22Rv1 (cell line): ENCODE results near the gene DNPEP.
A peak's percentile ranks its signal among the peaks of the same experiment; 100 is the strongest.

ENCODE experiments used
- H3K27ac ChIP-seq: fragments of 450-650 bp; 2 replicates; pipeline ENCODE4 v1.5.1; 2017
- ZFX ChIP-seq: fragments of 450-650 bp; IDR thresholded peaks from 2 replicates; pipeline ENCODE4 v1.6.1; 2017; ENCODE audit warnings: antibody characterized with exemption, borderline replicate concordance
- TF ChIP-seq, protein P1 (sequence below): fragments of 450-650 bp; IDR thresholded peaks from 2 replicates; pipeline ENCODE4 v1.5.1; 2017; ENCODE audit warnings: mild to moderate bottlenecking

DNPEP gene

DNA sequence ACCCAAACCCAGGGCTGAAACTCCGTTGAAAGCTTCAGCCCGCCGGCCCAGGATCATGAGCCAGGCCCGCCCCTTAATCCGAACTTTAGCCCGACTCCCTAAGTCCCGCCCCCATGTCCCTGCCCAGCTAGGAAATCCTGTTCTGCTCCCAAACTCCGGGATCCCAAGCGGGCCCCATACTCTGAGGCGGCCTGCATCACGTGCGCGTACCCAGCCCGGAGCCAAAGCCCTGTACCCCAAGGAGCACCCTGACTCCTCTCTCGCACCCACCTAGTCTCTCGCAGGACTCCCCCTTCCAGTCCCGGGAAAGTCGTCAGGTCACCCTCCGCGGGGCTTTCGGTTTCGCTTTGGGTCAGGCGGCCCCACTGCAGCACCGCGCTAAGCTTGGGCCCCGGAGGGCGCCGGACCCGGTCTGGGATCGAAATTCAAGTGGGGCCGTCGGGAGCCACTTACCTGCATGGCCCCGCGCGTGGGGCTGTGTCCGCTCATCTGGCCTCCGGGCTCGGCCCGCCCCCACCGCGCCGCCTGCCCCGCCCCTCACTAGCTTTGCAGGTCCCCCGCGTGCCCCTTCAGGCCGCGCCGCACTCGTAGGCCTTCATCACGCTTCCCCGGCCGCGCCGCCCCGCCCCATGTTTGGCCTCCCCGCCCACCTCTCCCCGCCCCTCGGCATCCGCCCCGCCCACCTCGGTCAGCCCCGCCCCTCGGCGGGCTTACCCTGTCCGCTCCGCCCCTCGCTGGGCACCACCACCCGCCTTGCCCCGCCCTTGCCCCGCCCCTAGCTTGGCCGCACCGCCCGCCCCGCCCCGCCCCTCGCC, at the start of gene DNPEP:
Gene DNPEP (minus strand): TSS at position 607 of the 815 bp plus-strand sequence. CDS start 118 bp downstream, at position 489.
- TF ChIP-seq ZFX, result no peak
- TF ChIP-seq, protein P1, sequence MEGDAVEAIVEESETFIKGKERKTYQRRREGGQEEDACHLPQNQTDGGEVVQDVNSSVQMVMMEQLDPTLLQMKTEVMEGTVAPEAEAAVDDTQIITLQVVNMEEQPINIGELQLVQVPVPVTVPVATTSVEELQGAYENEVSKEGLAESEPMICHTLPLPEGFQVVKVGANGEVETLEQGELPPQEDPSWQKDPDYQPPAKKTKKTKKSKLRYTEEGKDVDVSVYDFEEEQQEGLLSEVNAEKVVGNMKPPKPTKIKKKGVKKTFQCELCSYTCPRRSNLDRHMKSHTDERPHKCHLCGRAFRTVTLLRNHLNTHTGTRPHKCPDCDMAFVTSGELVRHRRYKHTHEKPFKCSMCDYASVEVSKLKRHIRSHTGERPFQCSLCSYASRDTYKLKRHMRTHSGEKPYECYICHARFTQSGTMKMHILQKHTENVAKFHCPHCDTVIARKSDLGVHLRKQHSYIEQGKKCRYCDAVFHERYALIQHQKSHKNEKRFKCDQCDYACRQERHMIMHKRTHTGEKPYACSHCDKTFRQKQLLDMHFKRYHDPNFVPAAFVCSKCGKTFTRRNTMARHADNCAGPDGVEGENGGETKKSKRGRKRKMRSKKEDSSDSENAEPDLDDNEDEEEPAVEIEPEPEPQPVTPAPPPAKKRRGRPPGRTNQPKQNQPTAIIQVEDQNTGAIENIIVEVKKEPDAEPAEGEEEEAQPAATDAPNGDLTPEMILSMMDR, result no peak
- peak within 1 kb of the TSS; percentile 77 for H3K27ac ChIP-seq

DNA sequence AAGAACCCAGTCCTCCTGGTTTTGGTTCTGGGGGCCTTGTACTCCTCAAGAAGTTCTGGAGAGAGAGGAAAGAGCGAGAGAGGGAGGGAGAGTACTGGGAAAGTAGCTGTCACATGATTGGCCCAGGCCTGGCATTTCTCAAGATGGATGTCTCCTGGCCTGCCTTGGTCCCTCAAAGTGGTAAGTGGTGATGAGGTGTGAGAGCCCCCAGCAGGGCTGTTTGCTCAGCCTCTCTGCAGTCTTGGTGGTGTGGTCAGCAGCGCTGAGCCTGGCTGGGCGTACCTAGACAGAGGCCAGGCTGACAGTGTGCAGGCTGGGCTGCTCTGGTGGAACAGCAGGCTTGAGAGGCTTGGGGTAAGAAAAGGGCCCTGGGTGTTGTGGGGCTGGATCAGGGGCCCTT, 49.4 kb upstream of the DNPEP start:
- no peak overlapping the region for H3K27ac ChIP-seq
- TF ChIP-seq, protein P1, result no peak

DNA sequence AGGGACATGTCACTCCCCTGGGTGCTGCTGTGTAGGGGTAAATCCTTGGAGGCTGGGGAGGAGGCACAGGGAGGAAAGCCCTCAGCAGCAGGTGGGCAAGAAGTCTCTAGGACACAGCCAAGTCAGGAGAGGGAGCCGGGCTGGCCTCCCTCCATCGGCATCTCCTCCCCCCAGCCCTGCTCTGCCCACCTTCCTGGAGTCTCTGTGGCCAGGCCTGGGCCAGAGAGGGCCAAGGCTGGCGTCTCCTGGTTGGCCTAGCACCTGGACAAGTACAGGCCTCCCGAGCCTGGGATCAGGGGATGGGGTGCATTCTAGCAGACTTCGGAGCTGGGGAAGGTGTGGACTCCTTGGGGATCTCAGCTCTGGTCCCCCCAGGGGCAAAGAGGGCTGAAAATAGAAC, 48.8 kb upstream of the DNPEP start:
- TF ChIP-seq, protein P1, result no peak
- TF ChIP-seq ZFX, result no peak
- no peak overlapping the region for H3K27ac ChIP-seq

DNA sequence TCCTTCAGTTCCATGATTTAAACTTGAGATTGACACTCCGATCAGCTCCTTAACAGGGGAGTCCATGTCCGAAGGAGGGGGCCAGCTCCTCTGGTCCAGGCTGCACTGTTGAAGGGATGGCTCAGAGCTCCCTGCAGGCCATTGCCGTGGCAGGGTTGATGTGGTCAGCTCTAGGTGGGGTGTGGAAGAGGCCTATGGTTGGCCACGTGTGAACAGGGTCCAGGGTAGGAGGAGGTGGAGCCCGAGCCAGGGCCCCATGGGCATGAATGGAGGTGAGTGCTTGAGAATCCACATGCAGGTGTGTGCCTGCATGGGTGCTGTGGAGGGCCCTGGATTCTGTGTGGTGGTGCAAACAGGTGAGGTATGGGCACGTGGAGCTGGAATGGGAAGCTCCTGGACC, 48.0 kb upstream of the DNPEP start:
- no peak for TF ChIP-seq ZFX
- TF ChIP-seq, protein P1, result no peak
- H3K27ac ChIP-seq, result no peak overlapping the region

DNA sequence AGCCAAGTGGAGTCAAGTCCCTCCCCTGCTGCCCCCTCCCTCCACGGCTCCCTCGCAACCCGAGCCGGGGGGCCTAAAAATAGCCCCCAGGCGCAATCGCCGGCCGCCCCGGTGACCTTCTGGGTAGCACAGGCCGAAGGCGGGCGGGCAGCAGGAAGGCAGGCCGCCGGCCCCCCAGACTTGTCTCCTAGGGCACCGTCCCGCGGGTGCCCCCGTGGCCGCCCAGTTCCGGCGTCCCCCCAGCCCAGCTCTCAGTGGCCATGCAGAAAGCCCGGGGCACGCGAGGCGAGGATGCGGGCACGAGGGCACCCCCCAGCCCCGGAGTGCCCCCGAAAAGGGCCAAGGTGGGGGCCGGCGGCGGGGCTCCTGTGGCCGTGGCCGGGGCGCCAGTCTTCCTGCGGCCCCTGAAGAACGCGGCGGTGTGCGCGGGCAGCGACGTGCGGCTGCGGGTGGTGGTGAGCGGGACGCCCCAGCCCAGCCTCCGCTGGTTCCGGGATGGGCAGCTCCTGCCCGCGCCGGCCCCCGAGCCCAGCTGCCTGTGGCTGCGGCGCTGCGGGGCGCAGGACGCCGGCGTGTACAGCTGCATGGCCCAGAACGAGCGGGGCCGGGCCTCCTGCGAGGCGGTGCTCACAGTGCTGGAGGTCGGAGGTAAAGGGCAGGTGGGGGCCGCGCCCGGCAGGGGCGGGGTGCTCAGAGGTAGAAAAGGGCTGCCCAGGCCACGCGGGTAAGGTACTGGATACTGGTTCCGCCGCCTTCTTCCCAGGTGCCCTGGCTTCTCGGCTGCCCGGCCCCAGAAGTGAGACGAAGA, 47.2 kb upstream of the DNPEP start, which contains the start of gene SPEG:
Gene SPEG (plus strand): TSS at position 126 of the 808 bp plus-strand sequence. CDS start 135 bp downstream, at position 261.
- TF ChIP-seq ZFX, result no peak
- TF ChIP-seq, protein P1, result no peak
- no peak within 1 kb of the TSS for H3K27ac ChIP-seq

DNA sequence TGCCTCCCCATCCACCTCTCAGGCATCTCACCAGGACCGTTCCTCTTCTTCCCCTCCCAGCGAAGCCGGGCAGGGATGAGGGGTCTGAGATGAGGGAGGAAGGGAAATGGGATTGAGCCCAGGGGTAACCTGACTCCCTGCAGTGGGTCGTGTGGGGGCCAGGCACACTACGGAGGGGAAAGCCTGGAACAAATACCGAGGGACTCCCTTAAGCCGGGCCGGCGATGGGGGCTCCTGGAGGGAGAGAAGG, 46.7 kb upstream of the DNPEP start:
- H3K27ac ChIP-seq, result no peak overlapping the region
- TF ChIP-seq, protein P1, result no peak
- TF ChIP-seq ZFX, result no peak
